SKM-1 treated with dmso at 0.1 percent for 144 hours (cell line): ENCODE data around the gene DXO.
"Not testable (repeated sequence)": the region's sequence is repeated elsewhere in the genome, so short reads cannot be mapped to it uniquely, and the experiment has no call there.

Experiments
- DNase-seq: peaks from one replicate; lab custom pipeline; 2025; ENCODE audit not compliant: unreplicated experiment; lab: John Stamatoyannopoulos, UW

Gene DXO

GRCh38 chr6:31932137-31932536 lies 39.8 kb downstream of the DXO start:
- DNase-seq = not testable (repeated sequence)

GRCh38 chr6:31930962-31931361 lies 41.0 kb downstream of the DXO start:
- no peak for DNase-seq

- no peak for DNase-seq
Measured at GRCh38 chr6:31928672-31928939, 43.3 kb downstream of the DXO start.

GRCh38 chr6:31927863-31928671 lies 43.9 kb downstream of the DXO start:
- no peak for DNase-seq

GRCh38 chr6:31927242-31927862 lies 44.6 kb downstream of the DXO start, which contains the start of gene C2:
C2 (plus strand) TSS chr6:31927717; CDS start chr6:31927753, 36 bp downstream.
- DNase-seq = no peak

- no peak for DNase-seq
Measured at GRCh38 chr6:31922942-31923341, 49.0 kb downstream of the DXO start.

- DNase-seq = peak; percentile 34
Measured at GRCh38 chr6:31920811-31921210, 51.1 kb downstream of the DXO start.
